RWPE1 (cell line): Measurements from ENCODE around the gene URM1.
A peak's percentile ranks its signal among the peaks of the same experiment; 100 is the strongest.

Experiments
- CTCF ChIA-PET: fragments of 350-600 bp; sonication (Branson Sonifier 250); formaldehyde crosslinking; extraction: SDS; loops from one replicate; lab custom pipeline; 2021; lab: Yijun Ruan, JAX
- POLR2A ChIA-PET: fragments of 400-600 bp; formaldehyde crosslinking; extraction: SDS; loops from one replicate; lab custom pipeline; 2020; ENCODE audit warnings: antibody characterized with exemption; ENCODE audit not compliant: low non-redundant PET; lab: Yijun Ruan, JAX
- DNase-seq: peaks from one replicate; pipeline ENCODE4 v3.0.0; 2012; ENCODE audit warnings: low spot score
- H3K27ac ChIP-seq: fragments of 450-650 bp; 2 replicates; pipeline ENCODE4 v1.5.1; 2017
- CTCF ChIP-seq: fragments of 450-650 bp; conservative IDR thresholded peaks from 2 replicates; pipeline ENCODE4 v1.5.1; 2017; ENCODE audit warnings: low read depth, mild to moderate bottlenecking

The URM1 gene

DNA sequence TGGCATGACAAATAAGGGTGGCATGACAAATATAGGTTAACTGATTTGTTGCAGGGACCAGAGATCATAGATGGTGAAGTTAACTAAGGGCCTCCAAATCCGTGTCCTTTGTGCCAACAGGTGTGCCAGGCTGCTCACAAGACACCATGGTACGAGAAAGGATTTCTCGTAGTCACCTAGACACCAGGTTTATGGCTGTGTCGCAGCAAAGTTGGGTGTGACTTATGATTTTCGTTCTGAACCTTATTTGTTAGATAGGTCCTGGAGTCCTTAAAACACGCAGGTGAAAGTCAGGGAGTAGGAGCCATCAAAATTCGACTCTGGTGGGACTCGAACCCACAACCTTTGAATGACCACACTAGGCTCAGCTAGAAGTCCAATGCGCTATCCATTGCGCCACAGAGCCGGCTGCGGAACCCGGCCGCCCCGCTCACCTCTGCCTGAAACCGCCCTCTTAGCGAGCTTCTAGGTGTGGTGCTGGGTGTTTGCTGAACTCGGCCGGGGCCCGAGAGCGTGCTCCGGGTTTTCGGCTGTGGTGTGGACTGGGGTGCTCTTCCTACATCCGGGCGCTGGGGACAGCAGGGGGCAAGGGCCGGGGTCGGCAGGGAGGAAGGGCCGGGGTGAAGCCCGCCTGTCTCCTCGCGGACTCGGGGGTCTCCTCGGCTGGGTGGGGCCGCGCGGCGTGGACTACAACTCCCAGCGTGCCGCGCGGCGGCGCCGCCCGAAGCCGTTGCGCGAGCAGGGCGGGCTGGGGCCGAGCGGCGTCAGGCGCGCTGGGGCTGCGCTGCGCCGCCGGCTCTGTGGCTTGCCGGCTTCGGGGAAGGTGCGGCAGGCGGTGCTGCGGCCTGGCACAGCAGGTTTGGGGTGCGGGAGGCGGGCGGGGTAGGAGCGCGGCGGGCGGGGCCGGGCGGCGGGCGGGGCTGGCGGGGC, 31.1 kb upstream of the URM1 start, which contains the start of gene SLC27A4:
SLC27A4 (plus strand) TSS at position 767 of the 930 bp plus-strand sequence. CDS start 2,606 bp downstream, outside the sequence.
- TF ChIP-seq CTCF, result no peak
- peak within 1 kb of the TSS; percentile 86 for H3K27ac ChIP-seq
- CTCF ChIA-PET, result interaction anchor here (1.0 kb wide), 1 partner anchor 22 kb away, joined by 3 read pairs; no protein-coding TSS in a partner anchor
- DNase-seq, result peak; percentile 95
- POLR2A ChIA-PET, result interaction anchor here (0.6 kb wide), 1 partner anchor 10 kb away, joined by 5 read pairs; no protein-coding TSS in a partner anchor

DNA sequence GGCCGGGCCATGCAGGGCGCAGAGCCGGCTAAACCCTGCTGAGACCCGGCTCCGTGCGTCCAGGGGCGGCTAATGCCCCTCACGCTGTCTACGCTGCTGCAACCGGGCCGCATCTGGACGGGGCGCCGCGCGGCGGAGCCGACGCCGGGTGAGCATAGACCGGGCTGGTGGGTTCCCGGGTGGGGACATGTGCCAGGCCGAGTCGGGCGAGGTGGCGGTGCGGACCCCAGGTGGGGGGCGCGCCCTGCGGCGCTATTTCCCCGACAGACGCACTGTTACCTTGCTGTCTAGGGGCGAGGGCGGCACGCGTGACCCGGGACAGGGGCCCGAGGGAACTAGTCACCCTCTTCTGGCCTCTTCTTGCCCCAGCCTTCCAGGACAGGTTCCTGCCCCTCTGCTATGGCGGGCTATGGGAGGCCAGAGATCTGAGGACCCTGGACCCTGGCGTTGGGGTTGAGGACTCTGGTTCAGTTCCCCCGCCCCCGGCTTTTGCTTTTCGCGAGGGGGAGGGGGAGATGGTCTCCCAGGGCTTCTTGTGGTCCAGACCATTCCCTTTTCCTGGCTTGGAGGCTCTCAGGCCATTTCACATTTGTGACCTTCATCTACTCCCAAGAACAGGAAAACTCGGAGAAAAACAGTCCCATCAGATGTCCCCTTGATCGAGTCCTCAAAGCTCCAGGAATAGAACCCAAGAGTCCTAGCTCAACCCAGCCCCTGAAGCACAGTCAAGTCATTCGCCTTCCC, 30.3 kb upstream of the URM1 start:
- ChIA-PET CTCF (interaction anchor here (0.6 to 2.0 kb wide), 30 partner anchors 8 to 822 kb away, joined by 3 to 48 read pairs (median 5); partner anchors contain the start of genes GOLGA2, SWI5 and URM1), POLR2A (no interaction called here)
- DNase-seq, result peak; percentile 48
- peak overlapping the region; percentile 86 for H3K27ac ChIP-seq
- TF ChIP-seq CTCF, result no peak

DNA sequence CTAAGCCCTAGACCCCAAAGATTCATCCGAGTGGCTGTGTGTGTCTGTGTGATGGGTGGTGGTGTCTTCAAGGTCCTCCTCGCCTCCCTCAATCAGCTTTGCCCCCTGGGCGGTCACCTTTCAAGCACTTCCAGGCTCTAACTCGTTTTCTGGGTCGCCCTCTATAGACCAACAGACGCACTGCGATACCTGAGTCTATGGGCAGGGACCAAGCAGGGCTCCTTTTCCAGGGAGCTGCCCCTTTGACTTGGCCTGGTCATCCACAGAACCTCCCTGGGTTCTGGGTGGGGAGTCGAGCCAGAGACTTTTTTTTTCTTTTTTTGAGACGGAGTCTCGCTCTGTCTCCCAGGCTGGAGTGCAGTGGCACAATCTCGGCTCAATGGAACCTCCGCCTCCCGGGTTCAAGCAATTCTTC, 29.7 kb upstream of the URM1 start:
- POLR2A ChIA-PET, result no interaction called here
- peak; percentile 94 for DNase-seq
- peak; percentile 98 for TF ChIP-seq CTCF
- CTCF ChIA-PET, result interaction anchor here (0.6 to 2.0 kb wide), 35 partner anchors 8 to 823 kb away, joined by 3 to 48 read pairs (median 5); partner anchors contain the start of genes GOLGA2, SWI5 and URM1
- peak overlapping the region; percentile 86 for H3K27ac ChIP-seq

- peak overlapping the region; percentile 6 for H3K27ac ChIP-seq
- POLR2A ChIA-PET, result interaction anchor here (0.6 kb wide), 1 partner anchor 28 kb away, joined by 3 read pairs; the partner anchor contains the start of gene URM1
- TF ChIP-seq CTCF, result no peak
- CTCF ChIA-PET, result interaction anchor here (0.8 to 1.0 kb wide), 2 partner anchors 18 to 55 kb away, joined by 3 to 4 read pairs; no protein-coding TSS in a partner anchor
- no peak for DNase-seq
Measured at GRCh38 chr9:128342971-128343680, 28.0 kb upstream of the URM1 start.

GRCh38 chr9:128343855-128344254, 27.3 kb upstream of the URM1 start:
- no peak for TF ChIP-seq CTCF
- H3K27ac ChIP-seq, result peak overlapping the region; percentile 6
- POLR2A ChIA-PET, result interaction anchor here (0.6 kb wide), 1 partner anchor 27 kb away, joined by 3 read pairs; the partner anchor contains the start of gene URM1
- no peak for DNase-seq
- CTCF ChIA-PET, result interaction anchor here (0.8 to 1.0 kb wide), 3 partner anchors 17 to 56 kb away, joined by 3 to 4 read pairs (median 3); no protein-coding TSS in a partner anchor
